HG03039 (cell line): ENCODE measurements around the gene SLC25A1.
"Not testable (repeated sequence)": the region's sequence is repeated elsewhere in the genome, so short reads cannot be mapped to it uniquely, and the experiment has no call there.

ENCODE experiments used
- ATAC-seq: cut with Tn5 transposase; IDR thresholded peaks from one replicate; pipeline ENCODE4 v1.9.1; 2021; ENCODE audit warnings: mild to moderate bottlenecking, moderate library complexity; ENCODE audit not compliant: unreplicated experiment

SLC25A1 gene

DNA sequence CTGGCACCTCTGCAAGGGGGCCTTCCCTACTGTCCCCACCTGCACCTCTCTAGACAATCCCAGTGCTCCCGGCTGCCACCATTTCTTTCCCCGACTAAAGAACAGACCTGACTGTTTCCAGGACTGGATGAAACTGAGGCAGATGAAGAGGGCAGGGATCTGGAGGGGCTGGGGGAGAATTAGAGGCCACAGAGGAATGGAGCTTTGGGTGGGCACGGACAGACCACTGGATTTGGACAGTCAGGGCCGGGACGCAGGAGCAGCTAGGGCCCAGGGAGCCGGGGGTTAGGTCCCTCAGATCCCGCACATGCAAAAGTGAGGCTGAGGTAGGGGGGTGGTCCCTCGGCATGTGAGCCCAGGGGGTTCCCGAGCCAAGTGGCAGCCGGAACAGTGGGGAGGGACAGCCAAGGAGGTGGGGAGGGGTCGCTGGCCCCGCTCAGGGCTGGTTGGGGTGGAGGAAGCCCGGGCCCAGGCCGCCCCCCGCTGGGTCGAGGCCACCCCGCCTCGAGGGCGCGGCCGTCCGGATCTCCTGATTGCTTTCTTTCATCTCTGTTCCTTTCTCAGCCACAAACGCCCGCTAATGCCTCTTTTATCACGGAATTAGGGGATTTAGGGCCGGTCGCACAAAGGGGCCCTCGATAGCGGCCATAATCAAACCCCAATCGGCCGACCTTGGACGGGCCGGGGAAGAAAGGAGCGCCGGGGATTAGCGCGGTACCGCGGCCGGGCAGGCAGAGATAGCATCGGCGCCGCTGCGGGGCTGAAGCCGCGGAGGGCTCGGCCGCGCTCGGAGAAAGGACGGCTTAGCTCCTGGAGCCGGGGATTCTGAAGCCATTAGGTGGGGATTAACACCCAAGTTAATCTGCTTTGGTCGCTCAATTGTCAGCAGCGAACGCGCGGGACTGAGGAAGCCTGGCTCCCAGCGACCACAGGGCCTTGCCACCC, 9.3 kb downstream of the SLC25A1 start:
- no peak for ATAC-seq

DNA sequence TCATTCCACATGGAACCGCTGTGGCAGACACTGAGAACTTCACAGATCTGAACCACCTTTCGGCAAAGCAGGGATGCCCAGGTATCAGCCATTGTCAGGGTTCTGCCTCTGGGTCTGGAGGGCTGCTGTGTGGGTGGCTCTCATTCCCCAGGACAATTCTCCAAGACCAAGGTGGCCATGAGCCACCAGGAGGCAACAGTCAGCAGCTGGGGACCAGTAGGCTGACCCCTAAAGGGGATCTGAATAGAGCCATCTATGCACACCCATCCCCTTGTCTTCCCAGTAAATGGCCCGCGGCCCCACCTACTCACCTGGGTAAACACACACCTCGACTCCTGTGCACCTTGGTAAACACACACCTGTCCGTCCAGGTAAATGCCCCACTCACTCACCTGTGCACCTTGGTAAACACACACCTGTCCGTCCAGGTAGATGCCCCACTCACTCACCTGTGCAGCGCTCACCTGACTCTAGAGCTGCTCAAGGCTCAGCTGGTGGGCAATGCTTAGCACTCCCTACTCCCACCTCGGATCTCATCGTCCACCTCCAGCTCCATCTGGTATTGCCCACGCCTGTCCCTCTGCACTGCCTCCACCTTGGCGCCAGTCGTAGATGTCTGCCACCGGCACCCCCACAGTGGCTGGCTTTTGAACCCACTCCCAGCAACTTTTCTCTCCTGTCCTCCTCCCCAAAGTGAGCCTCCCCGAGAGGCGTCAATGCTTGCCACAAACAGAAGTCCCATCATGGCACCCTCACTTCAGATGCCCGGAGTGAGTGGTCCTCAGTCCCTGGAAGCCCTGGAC, 10.2 kb downstream of the SLC25A1 start:
- ATAC-seq = no peak

DNA sequence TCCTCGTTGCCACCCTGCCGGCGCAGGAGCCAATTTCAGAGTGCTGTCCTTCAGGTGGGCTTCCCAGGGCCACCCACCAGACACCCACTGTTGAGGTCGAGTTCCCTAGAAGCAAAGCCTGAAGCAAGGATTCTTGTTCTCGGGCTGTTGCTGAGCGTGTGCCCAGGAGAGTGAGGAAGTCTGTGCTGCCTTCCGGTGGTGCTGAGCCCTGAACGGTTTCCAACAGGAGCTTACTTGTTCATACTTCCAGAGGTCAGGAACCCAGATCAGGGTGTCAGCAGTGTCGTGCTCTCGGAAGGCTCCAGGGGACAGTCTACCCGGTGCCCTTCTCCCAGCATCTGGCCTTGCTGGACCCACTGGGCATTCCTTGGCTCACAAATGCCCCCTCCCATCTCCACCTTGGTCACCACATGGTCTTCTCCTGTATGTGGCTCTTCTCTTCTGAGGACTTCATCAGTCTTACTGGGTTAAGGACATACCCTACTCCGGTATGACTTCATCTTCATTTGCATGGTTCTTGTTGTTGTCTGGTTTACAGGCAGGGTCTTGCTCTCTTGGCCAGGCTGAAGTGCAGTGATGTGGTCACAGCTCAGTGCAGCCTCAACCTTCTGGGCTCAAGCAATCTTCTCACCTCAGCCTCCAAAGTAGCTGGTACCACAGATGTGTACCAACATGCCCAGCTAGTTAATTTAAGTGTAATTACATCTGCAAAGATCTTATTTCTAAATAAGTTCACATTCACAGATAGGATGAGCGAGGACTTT, 11.2 kb downstream of the SLC25A1 start:
- no peak for ATAC-seq

DNA sequence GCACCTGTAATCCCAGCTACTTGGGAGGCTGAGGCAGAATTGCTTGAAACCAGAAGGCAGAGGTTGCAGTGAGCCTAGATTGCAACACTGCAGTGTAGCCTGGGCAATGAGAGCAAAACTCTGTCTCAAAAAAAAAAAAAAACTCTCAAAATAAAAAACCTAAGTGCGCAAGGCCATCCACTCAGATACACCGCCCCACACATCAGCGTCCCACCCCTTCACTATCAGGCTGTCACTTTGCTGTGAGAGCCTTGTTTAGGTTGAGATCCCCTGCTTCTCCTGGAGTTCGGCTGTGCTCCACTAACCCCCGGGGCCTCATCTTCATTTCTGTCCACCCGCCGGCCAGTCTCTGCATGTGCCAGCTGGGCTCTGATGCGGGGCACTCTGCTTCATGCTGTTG, 12.1 kb downstream of the SLC25A1 start:
- ATAC-seq = no peak

DNA sequence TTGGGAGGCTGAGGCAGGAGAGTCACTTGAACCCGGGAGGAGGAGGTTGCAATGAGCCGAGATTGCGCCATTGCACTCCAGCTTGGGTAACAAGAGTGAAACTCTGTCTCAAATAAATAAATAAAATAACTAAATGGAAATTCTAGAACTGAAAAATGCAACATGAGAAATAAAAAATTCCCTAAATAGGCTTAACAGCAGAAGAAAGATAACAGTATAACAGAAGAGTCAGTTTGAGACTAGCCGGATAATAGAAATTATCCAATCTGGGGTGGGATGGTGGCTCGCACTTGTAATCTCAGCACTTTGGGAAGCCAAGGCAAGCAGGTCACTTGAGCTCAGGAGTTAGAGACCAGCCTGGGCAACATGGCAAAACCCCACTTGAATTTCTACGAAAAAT, 14.1 kb downstream of the SLC25A1 start:
- no peak for ATAC-seq

DNA sequence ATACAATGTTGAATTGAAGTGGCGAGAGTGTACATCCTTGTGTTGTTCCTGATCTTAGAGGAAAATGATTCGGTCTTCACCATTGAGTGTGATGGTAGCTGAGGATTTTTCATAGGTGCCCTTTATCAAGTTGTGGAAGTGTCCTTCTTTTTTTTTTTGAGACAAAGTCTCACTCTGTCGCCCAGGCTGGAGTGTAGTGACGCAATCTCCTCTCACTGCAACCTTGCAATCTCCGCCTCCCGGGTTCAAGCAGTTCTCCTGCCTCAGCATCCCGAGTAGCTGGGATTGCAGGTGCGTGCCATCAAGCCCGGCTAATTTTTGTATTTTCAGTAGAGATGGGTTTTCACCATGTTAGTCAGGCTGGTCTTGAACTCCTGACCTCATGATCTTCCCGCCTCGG, 19.9 kb downstream of the SLC25A1 start:
- ATAC-seq = not testable (repeated sequence)

DNA sequence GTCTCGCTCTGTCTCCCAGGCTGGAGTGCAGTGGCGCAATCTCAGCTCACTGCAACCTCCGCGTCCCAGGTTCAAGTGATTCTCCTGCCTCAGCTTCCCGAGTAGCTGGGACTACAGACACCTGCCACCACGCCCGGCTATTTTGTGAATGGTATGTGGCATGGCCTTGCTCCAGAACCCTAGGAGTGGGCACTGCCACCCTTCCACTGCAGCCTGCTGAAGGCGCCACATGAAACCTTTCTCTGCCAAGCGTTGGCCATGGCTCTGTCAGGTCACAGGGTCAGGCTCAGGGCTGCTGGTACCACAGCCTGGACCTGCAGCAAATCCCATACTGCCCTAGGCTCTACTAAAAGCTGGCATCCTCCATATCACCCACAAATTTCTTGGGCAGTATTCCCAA, 22.4 kb downstream of the SLC25A1 start:
- ATAC-seq = not testable (repeated sequence)

DNA sequence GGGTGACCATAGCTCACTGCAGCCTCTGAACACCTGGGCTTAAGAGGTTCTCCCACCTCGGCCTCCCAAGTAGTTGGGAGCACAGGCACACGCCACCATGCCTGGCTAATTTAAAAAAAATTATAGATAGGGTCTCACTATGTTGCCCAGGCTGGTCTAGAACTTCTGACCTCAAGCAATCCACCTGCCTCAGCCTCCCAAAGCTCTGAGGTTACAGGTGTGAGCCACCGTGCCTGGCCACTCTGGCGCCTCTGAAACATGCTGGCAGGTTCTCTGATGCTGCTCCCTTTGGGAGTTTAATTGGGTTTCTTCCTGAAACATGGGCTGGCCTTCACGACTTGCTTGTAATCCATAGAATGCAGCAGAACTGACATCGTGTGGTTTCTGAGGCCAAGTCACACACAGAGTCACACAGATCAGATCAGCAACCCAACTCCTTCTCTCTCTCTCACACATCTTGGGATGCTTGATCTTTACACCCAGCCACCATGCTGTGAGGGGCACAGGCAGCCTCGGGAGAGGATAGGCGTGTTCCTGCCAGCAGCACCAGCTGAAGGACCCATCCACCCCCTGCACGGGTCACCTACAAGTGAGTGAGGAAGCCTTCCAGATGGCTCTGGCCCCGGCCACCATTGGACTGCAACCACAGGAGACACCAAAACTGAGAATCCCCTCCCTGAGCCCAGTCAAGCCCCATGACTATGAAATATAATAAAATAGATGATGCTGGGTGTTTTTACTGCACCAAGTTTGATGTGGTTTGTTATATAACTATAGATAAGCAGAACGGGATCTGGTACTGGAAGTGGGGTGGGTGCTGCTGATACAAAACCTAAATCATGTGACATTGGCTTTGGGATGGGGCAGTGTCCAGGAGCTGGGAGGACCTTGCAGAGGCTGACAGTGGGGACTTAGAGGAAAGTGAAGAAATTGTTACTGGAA, 25.3 kb downstream of the SLC25A1 start:
- no peak for ATAC-seq

DNA sequence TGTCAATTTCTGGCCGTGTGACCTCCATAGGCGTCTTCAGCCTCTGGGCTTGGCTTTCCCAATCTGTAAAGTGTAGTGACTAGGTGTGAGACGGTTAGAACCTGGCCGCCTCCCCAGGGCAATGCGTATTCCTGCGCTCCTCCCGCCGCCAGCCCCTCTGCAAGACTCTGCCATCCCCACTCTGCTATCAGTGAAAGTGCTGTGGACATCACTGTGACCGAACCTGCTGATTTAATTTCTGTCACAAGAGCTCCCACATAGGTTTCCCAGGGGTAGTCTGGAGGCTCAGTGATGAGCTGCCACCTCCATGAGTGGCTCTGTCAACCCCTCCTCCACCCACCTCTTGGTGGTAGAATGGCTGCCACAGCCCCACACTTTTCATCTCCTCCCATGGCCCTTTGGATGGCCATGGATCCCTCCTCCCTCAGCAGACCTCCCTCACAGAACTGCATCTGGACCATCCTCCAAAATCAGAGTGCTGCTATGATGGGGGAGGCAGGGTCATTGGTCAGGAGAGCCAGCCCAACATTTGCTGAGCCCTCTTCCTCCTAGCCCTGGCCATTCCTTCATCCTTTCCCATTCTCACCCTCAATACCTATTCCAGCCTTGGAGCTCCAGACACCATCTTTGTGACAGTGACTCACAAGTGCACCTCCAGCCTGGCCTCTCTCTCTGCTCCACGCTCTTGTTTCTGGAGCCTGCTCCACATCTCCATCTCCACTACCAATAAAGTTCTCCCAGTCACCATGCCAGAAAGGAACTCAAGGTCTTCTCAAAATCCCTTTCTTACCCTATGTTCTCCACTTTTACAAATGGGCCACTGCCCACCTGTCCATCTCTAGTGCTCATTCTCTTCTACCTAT, 27.0 kb downstream of the SLC25A1 start:
- ATAC-seq = no peak

DNA sequence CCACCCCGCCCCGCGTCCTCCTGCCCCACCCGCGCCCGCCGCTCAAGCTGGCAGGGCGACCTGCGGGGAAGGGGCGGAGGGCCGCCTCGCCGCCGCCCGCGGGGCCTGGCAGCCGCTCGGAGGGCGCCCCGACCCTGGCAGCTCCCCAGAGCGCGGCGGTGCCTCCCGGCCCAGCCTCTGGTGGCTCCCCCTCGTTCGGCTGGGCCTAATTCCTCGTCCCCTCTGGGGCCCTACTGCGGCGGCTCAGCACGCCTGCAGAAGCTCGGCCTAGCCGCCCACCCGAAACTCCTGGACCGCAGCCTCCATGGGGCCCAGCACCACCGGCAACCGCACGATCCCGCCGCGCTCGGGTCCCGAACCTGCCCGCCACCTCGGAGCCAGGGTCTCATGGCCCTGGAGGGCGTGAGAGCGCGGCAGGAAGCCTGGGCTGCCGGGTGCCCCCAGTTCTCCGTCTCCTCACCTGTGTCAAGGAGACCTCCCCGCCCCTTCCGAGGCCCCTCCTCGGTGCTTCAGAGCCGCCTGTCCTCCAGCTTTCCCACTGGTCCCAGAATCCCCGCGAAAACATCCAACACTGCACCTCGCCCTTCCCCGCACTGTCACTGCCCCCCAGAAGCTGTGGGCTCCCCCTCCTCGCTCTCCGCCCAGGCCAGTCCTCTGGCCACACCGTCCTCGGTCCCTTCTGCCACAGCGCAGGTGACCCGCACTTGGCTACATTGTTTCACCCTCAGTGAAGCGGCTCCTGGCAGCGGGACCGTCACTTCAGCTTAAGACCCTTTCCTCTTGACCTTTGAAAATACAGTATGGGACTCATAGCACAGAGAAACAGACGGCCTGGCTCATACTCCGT, 27.8 kb downstream of the SLC25A1 start:
- ATAC-seq = no peak

DNA sequence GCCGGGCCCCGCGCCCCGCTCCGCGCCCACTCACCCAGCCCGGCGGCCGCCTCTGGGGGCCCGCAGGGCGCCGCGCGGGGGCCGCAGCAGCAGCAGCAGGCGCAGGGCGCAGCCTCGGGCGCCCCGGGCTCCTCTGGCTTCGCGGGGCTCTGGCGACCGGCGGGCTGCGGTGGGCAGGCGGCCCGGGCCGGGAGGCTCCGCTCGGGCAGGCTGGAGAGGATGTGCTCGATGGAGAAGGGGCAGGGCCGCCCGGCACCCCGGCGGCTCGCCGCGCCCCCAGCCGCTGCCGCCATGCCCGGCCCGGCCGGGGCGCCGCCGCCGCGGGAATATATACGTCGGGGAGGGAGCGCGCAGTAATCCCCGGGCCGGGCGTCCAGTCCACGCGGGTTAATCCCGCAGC, 28.5 kb downstream of the SLC25A1 start, which contains the start of gene GSC2:
GSC2 (minus strand) TSS at position 302 of the 400 bp plus-strand sequence; CDS start at position 293, 9 bp downstream.
- no peak for ATAC-seq

DNA sequence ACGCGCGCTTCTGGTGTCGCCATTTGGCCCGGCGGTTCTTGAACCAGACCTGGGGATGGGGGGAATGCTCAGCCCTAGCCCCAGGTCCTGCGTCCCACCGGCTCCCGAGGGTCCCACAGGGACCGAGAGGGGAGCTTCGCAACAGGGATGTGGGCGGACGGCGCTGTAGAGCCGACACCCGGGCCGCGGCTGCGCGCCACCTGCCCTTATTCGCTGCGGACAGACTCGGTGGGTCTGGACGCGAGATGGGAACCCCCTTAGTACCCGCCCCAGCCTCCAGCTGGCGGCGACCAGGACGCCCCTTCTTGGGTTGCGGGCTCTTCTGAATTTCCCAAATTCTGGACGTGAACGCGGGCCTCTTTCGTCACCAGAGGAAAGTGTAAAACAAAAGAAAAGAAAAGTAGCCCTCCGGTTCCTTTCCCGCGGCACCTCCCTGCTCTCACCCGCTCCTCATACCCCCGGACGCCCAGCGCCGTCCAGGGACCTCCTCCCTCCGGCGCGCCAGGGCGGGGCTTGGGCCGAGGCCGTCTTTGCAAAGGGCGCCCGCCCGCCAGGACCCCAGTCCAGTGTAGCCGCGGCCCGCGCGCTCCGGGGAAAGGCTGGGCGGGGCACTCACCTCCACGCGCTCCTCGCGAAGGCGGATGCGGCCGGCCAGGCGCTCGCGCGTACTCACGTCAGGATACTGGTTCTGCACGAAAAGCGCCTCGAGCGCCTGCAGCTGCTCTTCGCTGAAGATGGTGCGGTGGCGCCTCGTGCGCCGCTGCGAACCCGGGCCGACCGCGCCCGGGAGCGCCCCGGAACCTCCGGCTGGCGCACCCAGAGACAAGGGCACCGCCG, 29.3 kb downstream of the SLC25A1 start:
- ATAC-seq = no peak

DNA sequence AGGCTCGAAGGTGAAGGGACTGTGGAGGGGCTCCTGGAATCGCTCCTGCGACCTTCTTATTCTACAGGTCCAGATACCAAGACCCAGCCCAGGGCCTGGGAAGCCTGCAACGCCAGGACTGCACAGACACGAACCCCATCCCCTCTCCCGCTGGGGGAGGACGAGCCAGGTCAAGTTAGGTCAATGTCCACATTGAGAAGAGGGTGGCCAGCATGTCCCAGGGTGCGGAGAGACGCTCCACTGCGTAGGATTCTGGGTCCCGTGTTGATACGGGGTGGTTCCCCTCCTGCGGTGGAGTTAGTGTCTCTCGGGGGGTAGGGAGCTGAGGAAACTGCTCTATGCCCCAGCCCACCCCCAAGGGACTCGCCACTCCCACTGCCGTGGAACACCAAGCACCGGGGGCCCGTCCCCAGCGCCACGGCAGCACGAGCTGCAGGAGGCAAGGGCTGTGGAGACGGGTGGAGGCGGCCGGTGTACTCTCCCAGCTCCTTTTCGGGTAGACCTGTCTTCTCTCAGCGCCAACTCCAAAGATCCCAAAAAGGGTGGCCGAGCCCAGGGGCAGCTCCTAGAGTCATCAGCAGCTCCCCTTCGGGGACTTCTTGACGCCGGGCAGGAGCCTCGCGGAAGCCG, 30.0 kb downstream of the SLC25A1 start:
- no peak for ATAC-seq

DNA sequence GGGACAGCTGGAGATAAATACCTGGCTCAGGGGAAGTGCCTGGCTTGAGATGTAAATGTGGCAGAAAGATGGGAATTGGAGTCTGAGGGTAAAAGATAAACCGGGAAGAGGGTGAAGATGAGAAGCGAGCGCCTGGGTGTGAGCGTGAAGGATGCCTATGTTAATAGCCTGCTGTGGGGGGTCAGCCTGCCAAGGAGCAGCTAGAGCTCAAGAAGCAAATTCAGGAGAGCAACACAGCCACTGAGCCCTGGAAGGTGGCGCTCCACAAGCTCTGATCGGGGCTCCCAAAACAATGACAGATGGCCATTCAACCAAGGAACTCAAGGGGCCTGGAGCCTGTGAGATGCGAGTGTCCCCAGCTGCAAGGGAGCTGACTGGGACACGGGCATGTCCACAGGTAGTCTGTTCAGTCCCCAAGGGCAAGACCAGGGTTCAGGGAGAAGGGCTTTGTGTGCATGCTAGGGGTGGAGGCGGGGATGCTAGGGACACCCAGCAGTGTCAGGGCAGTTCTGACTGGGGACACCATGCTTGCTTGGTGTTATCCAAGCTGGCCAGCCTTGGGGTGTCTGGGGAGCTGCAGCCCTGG, 31.2 kb downstream of the SLC25A1 start:
- no peak for ATAC-seq

DNA sequence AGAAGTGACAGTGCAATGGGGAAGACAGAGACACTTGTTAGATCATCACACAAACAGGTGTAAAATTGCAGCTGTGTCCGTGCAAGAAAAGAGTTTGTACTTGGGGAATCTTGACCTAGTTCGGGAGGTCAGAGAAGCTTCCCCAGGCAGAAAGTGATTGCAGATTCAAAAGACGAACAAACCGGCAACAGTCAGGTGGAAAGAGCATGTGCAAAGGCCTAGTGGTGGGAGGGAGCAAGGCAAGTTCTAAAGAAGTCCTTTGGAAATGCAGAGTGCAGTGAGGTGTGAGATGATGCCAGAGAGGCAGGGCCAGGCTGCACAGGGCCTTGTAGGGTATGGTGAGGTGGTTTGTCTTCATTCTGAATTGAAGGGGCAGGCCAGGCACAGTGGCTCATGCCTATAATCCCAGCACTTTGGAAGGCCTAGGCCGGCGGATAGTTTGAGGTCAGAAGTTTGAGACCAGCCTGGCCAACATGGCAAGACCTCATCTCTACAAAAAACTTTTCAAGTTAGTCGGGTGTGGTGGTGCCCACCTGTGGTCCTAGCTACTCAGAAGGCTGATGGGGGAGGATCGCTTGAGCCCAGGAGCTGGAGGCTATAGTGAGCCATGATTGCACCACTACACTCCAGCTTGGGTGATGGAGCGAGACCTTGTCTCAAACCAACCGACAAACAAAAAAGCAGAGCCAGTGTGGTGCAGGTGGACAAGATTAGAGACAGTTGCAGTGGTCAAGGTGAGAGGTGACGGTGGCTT, 32.1 kb downstream of the SLC25A1 start:
- no peak for ATAC-seq

DNA sequence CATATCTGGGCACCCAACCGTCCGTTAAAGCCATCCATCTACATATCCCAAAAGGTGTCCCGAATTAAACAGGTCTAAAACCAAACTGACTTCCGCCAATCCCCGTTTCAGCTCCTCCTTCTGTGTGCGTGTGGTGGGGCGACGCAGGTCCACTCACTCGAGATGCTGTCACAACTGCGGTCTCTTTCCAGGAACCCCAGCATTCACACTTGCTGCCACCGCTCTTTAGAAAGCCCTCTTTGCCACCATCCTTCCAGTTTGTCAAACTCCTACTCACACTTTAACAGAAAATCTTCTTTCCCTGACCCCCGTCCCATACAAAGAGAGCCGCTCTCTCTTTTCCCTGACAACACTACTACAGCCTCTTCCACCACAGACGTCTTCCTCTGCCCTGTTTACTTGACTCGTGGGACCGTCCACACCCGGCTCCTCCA, 34.6 kb downstream of the SLC25A1 start:
- no peak for ATAC-seq
